Measurements from ENCODE around the gene CEPT1. TPM values are rescaled to one million over a fixed set of nuclear protein-coding genes. Genes with fewer than 3 reads are reported as not detected.

Gene CEPT1
- total RNA-seq, 1 experiment from 2014 or later: 29.3 TPM

DNA sequence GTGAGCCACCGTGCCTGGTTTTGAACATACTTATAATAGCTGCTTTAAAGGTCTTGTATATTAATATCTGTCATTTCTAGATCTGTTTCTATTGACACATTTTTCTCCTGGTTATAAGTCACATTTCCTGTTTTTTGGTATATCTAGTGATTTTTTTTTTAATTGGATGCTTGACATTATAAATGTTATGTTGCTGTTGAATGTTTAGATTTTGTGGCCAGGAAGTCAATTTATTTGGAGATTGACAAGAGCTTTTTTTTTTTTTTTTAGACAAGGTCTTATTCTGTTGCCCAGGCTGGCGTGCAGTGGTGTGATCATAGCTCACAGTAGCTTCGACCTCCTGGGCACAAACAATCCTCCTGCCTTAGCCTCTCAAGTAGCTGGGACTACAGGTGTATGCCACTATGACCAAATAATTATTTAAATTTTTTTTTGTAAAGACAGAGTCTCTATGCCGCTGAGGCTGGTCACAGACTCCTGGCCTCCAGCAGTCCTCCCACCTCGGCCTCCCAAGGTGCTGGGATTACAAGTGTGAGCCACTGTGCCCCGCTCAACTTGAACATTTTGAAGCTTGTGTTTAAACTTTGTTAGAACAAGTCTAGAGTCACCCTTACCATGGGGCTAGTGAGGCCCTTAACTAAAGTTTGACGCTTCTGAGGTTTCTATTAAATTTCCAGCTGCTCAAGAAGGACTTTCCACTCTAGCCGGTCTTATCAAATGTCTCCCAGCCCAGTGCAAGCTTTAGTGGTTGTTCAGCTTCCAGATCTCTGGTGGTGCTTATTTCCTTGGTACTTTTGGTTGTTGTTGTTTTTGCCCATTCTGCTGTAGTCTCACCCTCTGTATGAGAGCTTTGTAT lies 78.9 kb downstream of the CEPT1 start (continued):
- TF ChIP-seq, protein P1, sequence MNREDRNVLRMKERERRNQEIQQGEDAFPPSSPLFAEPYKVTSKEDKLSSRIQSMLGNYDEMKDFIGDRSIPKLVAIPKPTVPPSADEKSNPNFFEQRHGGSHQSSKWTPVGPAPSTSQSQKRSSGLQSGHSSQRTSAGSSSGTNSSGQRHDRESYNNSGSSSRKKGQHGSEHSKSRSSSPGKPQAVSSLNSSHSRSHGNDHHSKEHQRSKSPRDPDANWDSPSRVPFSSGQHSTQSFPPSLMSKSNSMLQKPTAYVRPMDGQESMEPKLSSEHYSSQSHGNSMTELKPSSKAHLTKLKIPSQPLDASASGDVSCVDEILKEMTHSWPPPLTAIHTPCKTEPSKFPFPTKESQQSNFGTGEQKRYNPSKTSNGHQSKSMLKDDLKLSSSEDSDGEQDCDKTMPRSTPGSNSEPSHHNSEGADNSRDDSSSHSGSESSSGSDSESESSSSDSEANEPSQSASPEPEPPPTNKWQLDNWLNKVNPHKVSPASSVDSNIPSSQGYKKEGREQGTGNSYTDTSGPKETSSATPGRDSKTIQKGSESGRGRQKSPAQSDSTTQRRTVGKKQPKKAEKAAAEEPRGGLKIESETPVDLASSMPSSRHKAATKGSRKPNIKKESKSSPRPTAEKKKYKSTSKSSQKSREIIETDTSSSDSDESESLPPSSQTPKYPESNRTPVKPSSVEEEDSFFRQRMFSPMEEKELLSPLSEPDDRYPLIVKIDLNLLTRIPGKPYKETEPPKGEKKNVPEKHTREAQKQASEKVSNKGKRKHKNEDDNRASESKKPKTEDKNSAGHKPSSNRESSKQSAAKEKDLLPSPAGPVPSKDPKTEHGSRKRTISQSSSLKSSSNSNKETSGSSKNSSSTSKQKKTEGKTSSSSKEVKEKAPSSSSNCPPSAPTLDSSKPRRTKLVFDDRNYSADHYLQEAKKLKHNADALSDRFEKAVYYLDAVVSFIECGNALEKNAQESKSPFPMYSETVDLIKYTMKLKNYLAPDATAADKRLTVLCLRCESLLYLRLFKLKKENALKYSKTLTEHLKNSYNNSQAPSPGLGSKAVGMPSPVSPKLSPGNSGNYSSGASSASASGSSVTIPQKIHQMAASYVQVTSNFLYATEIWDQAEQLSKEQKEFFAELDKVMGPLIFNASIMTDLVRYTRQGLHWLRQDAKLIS (CRISPR knock-in tag; IDR thresholded peaks at IDR 0.05; ENCODE audit: borderline replicate concordance): no peak
- no peak for TF ChIP-seq NFATC4 (CRISPR knock-in tag; IDR thresholded peaks at IDR 0.05)
- no peak for TF ChIP-seq SP1 (CRISPR knock-in tag; conservative IDR thresholded peaks at IDR 0.05)
- TF ChIP-seq, protein P2, sequence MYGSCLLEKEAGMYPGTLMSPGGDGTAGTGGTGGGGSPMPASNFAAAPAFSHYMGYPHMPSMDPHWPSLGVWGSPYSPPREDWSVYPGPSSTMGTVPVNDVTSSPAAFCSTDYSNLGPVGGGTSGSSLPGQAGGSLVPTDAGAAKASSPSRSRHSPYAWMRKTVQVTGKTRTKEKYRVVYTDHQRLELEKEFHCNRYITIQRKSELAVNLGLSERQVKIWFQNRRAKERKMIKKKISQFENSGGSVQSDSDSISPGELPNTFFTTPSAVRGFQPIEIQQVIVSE (CRISPR knock-in tag; IDR thresholded peaks at IDR 0.05; ENCODE audit: borderline replicate concordance): no peak
- TF ChIP-seq SMAD4 (CRISPR knock-in tag; IDR thresholded peaks at IDR 0.05): no peak
- TF ChIP-seq CBFB (CRISPR knock-in tag; IDR thresholded peaks at IDR 0.05; ENCODE audit: low read depth): no peak
- no peak for TF ChIP-seq MYBL2 (CRISPR knock-in tag; IDR thresholded peaks at IDR 0.05)
- TF ChIP-seq, protein P3, sequence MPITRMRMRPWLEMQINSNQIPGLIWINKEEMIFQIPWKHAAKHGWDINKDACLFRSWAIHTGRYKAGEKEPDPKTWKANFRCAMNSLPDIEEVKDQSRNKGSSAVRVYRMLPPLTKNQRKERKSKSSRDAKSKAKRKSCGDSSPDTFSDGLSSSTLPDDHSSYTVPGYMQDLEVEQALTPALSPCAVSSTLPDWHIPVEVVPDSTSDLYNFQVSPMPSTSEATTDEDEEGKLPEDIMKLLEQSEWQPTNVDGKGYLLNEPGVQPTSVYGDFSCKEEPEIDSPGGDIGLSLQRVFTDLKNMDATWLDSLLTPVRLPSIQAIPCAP (CRISPR knock-in tag; IDR thresholded peaks at IDR 0.05): no peak
- TF ChIP-seq, protein P4, sequence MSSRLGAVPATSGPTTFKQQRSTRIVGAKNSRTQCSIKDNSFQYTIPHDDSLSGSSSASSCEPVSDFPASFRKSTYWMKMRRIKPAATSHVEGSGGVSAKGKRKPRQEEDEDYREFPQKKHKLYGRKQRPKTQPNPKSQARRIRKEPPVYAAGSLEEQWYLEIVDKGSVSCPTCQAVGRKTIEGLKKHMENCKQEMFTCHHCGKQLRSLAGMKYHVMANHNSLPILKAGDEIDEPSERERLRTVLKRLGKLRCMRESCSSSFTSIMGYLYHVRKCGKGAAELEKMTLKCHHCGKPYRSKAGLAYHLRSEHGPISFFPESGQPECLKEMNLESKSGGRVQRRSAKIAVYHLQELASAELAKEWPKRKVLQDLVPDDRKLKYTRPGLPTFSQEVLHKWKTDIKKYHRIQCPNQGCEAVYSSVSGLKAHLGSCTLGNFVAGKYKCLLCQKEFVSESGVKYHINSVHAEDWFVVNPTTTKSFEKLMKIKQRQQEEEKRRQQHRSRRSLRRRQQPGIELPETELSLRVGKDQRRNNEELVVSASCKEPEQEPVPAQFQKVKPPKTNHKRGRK (CRISPR knock-in tag; IDR thresholded peaks at IDR 0.05; ENCODE audit: borderline replicate concordance): no peak
- TF ChIP-seq, protein P5, sequence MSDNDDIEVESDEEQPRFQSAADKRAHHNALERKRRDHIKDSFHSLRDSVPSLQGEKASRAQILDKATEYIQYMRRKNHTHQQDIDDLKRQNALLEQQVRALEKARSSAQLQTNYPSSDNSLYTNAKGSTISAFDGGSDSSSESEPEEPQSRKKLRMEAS (CRISPR knock-in tag; IDR thresholded peaks at IDR 0.05): no peak
- TF ChIP-seq, protein P6, sequence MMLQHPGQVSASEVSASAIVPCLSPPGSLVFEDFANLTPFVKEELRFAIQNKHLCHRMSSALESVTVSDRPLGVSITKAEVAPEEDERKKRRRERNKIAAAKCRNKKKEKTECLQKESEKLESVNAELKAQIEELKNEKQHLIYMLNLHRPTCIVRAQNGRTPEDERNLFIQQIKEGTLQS (CRISPR knock-in tag; conservative IDR thresholded peaks at IDR 0.05): no peak
- no peak for TF ChIP-seq ETV6 (CRISPR knock-in tag; IDR thresholded peaks at IDR 0.05)
- TF ChIP-seq ZBTB21 (CRISPR knock-in tag; IDR thresholded peaks at IDR 0.05; ENCODE audit: borderline replicate concordance): no peak

DNA sequence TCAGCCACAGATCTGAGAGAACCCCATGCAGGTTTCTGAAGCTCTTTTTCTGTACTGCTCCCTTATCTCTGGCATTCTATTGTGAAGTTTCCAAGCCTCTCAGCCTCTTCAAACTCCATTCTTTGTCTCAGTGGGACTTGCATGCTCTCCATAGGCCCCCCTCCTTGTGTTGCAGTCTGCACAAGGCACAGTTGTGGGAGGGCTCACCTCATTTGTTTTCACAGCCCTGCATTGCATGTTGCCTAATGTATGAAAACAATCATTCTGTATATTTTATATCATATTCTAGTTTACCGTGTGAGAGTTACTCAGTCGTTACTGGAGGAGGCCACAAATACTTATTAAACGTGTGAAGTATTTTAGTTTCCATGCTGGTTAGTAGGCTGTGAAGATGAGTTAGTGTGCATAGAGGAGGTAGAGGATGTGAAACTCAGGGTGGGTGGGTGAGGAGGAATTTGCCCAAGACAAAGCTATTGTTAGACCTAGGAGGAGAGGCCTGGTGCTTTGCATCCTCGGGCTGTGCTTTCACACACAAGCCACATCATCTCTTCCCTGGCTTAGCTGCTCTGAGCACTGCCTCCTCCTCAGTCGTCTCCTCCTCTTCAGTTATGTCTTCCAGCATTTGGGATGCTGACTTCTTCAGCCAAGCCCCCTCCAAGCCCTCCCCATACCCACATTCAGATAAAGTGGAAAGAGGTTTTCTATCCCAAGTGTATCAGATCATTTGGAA lies 79.7 kb downstream of the CEPT1 start:
- 0 out of 2 replicates have a peak, but pooled peaks cover 11% of the 10 kb centered on the region for H3K9me3 Mint-ChIP-seq
- no peaks in the 10 kb centered on the region for H3K27me3 Mint-ChIP-seq (ENCODE audit: low read depth)
- DNase-seq (ENCODE audit: low spot score): no peak
- 0 out of 2 replicates have a peak overlapping the region, but pooled peaks have one; percentile 3 for H3K27ac Mint-ChIP-seq
- peak; percentile 7 for ATAC-seq
- peaks cover 56% of the 10 kb centered on the region for H3K4me1 Mint-ChIP-seq
- CTCF ChIA-PET: interaction anchor here (1.1 to 1.7 kb wide), 3 partner anchors 23 to 192 kb away, joined by 3 to 7 read pairs (median 3); no protein-coding TSS in a partner anchor
- POLR2A ChIA-PET: no interaction called here
- no peaks in the 10 kb centered on the region for H3K36me3 Mint-ChIP-seq
- H3K4me3 Mint-ChIP-seq: no peak overlapping the region
- TF ChIP-seq, protein P7, sequence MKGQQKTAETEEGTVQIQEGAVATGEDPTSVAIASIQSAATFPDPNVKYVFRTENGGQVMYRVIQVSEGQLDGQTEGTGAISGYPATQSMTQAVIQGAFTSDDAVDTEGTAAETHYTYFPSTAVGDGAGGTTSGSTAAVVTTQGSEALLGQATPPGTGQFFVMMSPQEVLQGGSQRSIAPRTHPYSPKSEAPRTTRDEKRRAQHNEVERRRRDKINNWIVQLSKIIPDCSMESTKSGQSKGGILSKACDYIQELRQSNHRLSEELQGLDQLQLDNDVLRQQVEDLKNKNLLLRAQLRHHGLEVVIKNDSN (CRISPR knock-in tag; IDR thresholded peaks at IDR 0.05): no peak
- no peak for TF ChIP-seq TEAD1 (CRISPR knock-in tag; IDR thresholded peaks at IDR 0.05)
- TF ChIP-seq ELF4 (CRISPR knock-in tag; IDR thresholded peaks at IDR 0.05; ENCODE audit: low read depth): no peak
- TF ChIP-seq, protein P8, sequence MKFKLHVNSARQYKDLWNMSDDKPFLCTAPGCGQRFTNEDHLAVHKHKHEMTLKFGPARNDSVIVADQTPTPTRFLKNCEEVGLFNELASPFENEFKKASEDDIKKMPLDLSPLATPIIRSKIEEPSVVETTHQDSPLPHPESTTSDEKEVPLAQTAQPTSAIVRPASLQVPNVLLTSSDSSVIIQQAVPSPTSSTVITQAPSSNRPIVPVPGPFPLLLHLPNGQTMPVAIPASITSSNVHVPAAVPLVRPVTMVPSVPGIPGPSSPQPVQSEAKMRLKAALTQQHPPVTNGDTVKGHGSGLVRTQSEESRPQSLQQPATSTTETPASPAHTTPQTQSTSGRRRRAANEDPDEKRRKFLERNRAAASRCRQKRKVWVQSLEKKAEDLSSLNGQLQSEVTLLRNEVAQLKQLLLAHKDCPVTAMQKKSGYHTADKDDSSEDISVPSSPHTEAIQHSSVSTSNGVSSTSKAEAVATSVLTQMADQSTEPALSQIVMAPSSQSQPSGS (CRISPR knock-in tag; IDR thresholded peaks at IDR 0.05; ENCODE audit: borderline replicate concordance, low read depth): no peak
- TF ChIP-seq NFATC4 (CRISPR knock-in tag; IDR thresholded peaks at IDR 0.05): no peak
- no peak for TF ChIP-seq NR2C2 (CRISPR knock-in tag; IDR thresholded peaks at IDR 0.05)
- TF ChIP-seq, protein P1 (CRISPR knock-in tag; IDR thresholded peaks at IDR 0.05; ENCODE audit: borderline replicate concordance): no peak
